GM11168 (cell line): ENCODE measurements around the gene KIF26A.

Source experiments
- in situ Hi-C: fragments of 300-500 bp; cut with MboI; formaldehyde crosslinking; loops from one replicate; pipeline ENCODE4 v1.12.0; 2022; ENCODE audit warnings: low sequenced_read_pairs; ENCODE audit not compliant: unreplicated experiment

Gene KIF26A

GRCh38 chr14:104126753-104127152 lies 11.6 kb upstream of the KIF26A start:
- in situ Hi-C loops = loop anchor here (25.0 kb wide), 1 partner anchor 511 kb away; no protein-coding TSS in a partner anchor

- in situ Hi-C loops = loop anchor here (25.0 kb wide), 1 partner anchor 508 kb away; no protein-coding TSS in a partner anchor
These were observed 9.4 kb upstream of the KIF26A start for GRCh38 chr14:104128981-104129380.

- in situ Hi-C loops = loop anchor here (25.0 kb wide), 1 partner anchor 508 kb away; no protein-coding TSS in a partner anchor
These were observed 8.8 kb upstream of the KIF26A start for GRCh38 chr14:104129556-104129955.

- in situ Hi-C loops = loop anchor here (25.0 kb wide), 1 partner anchor 506 kb away; no protein-coding TSS in a partner anchor
These were observed 7.3 kb upstream of the KIF26A start for GRCh38 chr14:104130974-104131651.

- in situ Hi-C loops = loop anchor here (25.0 kb wide), 1 partner anchor 505 kb away; no protein-coding TSS in a partner anchor
These were observed 6.2 kb upstream of the KIF26A start for GRCh38 chr14:104131968-104132732.

- in situ Hi-C loops = loop anchor here (25.0 kb wide), 1 partner anchor 504 kb away; no protein-coding TSS in a partner anchor
These were observed 5.4 kb upstream of the KIF26A start for GRCh38 chr14:104132981-104133380.

- in situ Hi-C loops = loop anchor here (25.0 kb wide), 1 partner anchor 504 kb away; no protein-coding TSS in a partner anchor
These were observed 4.9 kb upstream of the KIF26A start for GRCh38 chr14:104133496-104133895.

GRCh38 chr14:104134061-104134965 lies 4.1 kb upstream of the KIF26A start:
- in situ Hi-C loops = loop anchor here (25.0 kb wide), 1 partner anchor 503 kb away; no protein-coding TSS in a partner anchor

GRCh38 chr14:104135121-104135903 lies 3.1 kb upstream of the KIF26A start:
- in situ Hi-C loops = loop anchor here (25.0 kb wide), 1 partner anchor 502 kb away; no protein-coding TSS in a partner anchor

GRCh38 chr14:104135904-104136471 lies 2.4 kb upstream of the KIF26A start:
- in situ Hi-C loops = loop anchor here (25.0 kb wide), 1 partner anchor 501 kb away; no protein-coding TSS in a partner anchor

- in situ Hi-C loops = loop anchor here (25.0 kb wide), 1 partner anchor 501 kb away; no protein-coding TSS in a partner anchor
These were observed 1.7 kb upstream of the KIF26A start for GRCh38 chr14:104136472-104137296.

GRCh38 chr14:104137297-104138097 lies 890 bp upstream of the KIF26A start:
- in situ Hi-C loops = loop anchor here (25.0 kb wide), 1 partner anchor 500 kb away; no protein-coding TSS in a partner anchor

- in situ Hi-C loops = loop anchor here (25.0 kb wide), 1 partner anchor 498 kb away; no protein-coding TSS in a partner anchor
These were observed 502 bp downstream of the KIF26A start for GRCh38 chr14:104138718-104139459.

GRCh38 chr14:104139460-104140212 lies 1.2 kb downstream of the KIF26A start:
- in situ Hi-C loops = loop anchor here (25.0 kb wide), 1 partner anchor 498 kb away; no protein-coding TSS in a partner anchor

- in situ Hi-C loops = loop anchor here (25.0 kb wide), 1 partner anchor 497 kb away; no protein-coding TSS in a partner anchor
These were observed 1.8 kb downstream of the KIF26A start for GRCh38 chr14:104140213-104140462.
